Measurements from ENCODE around the gene FMN2.

DNA sequence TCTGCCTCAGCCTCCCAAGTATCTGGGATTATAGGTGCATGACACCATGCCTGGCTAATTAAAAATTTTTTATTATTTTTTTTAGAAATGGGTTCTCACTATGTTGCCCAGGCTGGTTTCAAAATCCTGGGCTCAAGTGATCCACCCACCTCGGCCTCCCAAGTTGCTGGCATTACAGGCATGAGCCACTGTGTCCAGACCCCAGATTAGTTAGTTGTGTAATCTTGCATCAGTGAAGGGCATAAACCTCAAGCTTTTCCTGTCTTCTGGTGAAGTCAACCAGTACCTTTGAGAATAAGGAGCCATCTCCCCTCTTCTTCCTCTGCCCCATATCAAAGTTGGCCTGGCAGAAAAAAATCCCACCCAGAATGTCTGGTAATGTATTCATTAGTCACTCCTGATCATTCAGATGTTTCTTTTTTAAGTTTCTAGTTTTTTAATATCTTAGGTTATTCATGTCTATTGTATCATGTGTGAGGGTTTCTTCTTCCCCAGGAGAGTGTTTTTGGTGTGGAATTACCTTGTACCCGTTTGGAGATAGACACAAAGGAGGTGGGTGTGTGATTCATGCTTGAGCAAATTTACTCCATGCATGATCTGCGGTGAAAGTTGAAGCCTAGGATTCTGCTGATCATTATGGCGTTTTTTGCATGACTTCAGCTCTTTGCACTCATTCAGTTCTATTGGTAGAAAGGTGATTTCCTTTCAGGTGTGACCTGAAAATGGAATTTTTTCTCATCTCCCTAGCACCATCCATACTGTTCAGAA, 144.0 kb downstream of the FMN2 start:
- TF ChIP-seq EZH2 (IDR thresholded peaks at IDR 0.05), result no peak
- TF ChIP-seq, protein P1, sequence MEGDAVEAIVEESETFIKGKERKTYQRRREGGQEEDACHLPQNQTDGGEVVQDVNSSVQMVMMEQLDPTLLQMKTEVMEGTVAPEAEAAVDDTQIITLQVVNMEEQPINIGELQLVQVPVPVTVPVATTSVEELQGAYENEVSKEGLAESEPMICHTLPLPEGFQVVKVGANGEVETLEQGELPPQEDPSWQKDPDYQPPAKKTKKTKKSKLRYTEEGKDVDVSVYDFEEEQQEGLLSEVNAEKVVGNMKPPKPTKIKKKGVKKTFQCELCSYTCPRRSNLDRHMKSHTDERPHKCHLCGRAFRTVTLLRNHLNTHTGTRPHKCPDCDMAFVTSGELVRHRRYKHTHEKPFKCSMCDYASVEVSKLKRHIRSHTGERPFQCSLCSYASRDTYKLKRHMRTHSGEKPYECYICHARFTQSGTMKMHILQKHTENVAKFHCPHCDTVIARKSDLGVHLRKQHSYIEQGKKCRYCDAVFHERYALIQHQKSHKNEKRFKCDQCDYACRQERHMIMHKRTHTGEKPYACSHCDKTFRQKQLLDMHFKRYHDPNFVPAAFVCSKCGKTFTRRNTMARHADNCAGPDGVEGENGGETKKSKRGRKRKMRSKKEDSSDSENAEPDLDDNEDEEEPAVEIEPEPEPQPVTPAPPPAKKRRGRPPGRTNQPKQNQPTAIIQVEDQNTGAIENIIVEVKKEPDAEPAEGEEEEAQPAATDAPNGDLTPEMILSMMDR (IDR thresholded peaks at IDR 0.05), result no peak
